ENCODE data around the gene PTGER2.

- TF ChIP-seq POLR2A (IDR thresholded peaks at IDR 0.05) (no peak), CTCF (IDR thresholded peaks at IDR 0.05) (no peak)
Observed at GRCh38 chr14:52298795-52299194, 15.3 kb upstream of the PTGER2 start.

Measured in adrenal gland (tissue), 5 donors.